ENCODE results near the gene TARS3.

Gene TARS3

GRCh38 chr15:101648356-101648755 lies 75.9 kb downstream of the TARS3 start:
- no peak for TF ChIP-seq CTCF (IDR thresholded peaks at IDR 0.05; ENCODE audit: borderline replicate concordance, insufficient read depth, low read depth, low read length)
- H3K4me3 ChIP-seq (ENCODE audit: low read depth, low read length), result no peak overlapping the region

GRCh38 chr15:101647251-101647650 lies 77.0 kb downstream of the TARS3 start:
- no peak for TF ChIP-seq CTCF (IDR thresholded peaks at IDR 0.05; ENCODE audit: borderline replicate concordance, insufficient read depth, low read depth, low read length)
- no peak overlapping the region for H3K4me3 ChIP-seq (ENCODE audit: low read depth, low read length)

GRCh38 chr15:101646672-101647071 lies 77.6 kb downstream of the TARS3 start:
- no peak overlapping the region for H3K4me3 ChIP-seq (ENCODE audit: low read depth, low read length)
- TF ChIP-seq CTCF (IDR thresholded peaks at IDR 0.05; ENCODE audit: borderline replicate concordance, insufficient read depth, low read depth, low read length), result no peak

- no peak overlapping the region for H3K4me3 ChIP-seq (ENCODE audit: low read depth, low read length)
- TF ChIP-seq CTCF (IDR thresholded peaks at IDR 0.05; ENCODE audit: borderline replicate concordance, insufficient read depth, low read depth, low read length), result no peak
These were observed 81.9 kb downstream of the TARS3 start for GRCh38 chr15:101642361-101642760.

- no peak for TF ChIP-seq CTCF (IDR thresholded peaks at IDR 0.05; ENCODE audit: borderline replicate concordance, insufficient read depth, low read depth, low read length)
- no peak overlapping the region for H3K4me3 ChIP-seq (ENCODE audit: low read depth, low read length)
These were observed 82.4 kb downstream of the TARS3 start for GRCh38 chr15:101641894-101642293.

GRCh38 chr15:101641129-101641764 lies 83.0 kb downstream of the TARS3 start:
- no peak overlapping the region for H3K4me3 ChIP-seq (ENCODE audit: low read depth, low read length)
- peak; percentile 74 for TF ChIP-seq CTCF (IDR thresholded peaks at IDR 0.05; ENCODE audit: borderline replicate concordance, insufficient read depth, low read depth, low read length)

- H3K4me3 ChIP-seq (ENCODE audit: low read depth, low read length), result no peak overlapping the region
- no peak for TF ChIP-seq CTCF (IDR thresholded peaks at IDR 0.05; ENCODE audit: borderline replicate concordance, insufficient read depth, low read depth, low read length)
These were observed 84.6 kb downstream of the TARS3 start for GRCh38 chr15:101639667-101640066.
